PC-9 (cell line): ENCODE data around the gene CPA4. TPM values are rescaled to one million over a fixed set of nuclear protein-coding genes. Genes with fewer than 3 reads are reported as not detected.

ENCODE experiments used
- BruUV-seq: library from RNA; stranded (reverse); fragments of 400-500 nt; replicated peaks from 2 replicates; lab custom pipeline; 2021; lab: Mats Ljungman, UMichigan
- CTCF ChIA-PET: fragments of 300-600 bp; sonication (Branson Sonifier 250); formaldehyde crosslinking; loops from one replicate; lab custom pipeline; 2022; ENCODE audit warnings: antibody characterized with exemption; lab: Charles Lee
- POLR2A ChIA-PET: fragments of 300-600 bp; sonication (Branson Sonifier 250); formaldehyde crosslinking; loops from one replicate; lab custom pipeline; 2022; ENCODE audit warnings: antibody characterized with exemption; ENCODE audit not compliant: unreplicated experiment; lab: Charles Lee
- DNase-seq, 2 experiments: peaks; one replicate each; pipeline versions ENCODE4 v3.0.0 to v3.0.0-alpha.2; 2015 to 2022; ENCODE audit warnings: mixed read lengths in 1 of 2
- H2AFZ ChIP-seq: fragments of 200-600 bp; sonication (generic); 2 replicates; pipeline ENCODE4 v1.8.1; 2017; ENCODE audit warnings: antibody characterized with exemption
- H3F3A ChIP-seq: fragments of 200-600 bp; sonication (generic); 2 replicates; pipeline ENCODE4 v1.8.1; 2017; ENCODE audit warnings: antibody characterized with exemption, mild to moderate bottlenecking, low read depth; ENCODE audit not compliant: insufficient read depth
- H3K27ac ChIP-seq: fragments of 200-600 bp; sonication (generic); 2 replicates; pipeline ENCODE4 v1.6.1; 2016; ENCODE audit warnings: mixed run types
- H3K27me3 ChIP-seq: fragments of 200-600 bp; sonication (generic); 2 replicates; pipeline ENCODE4 v1.6.1; 2016; ENCODE audit warnings: low read depth, mixed run types; ENCODE audit not compliant: insufficient read depth
- H3K36me3 ChIP-seq: fragments of 200-600 bp; sonication (generic); 2 replicates; pipeline ENCODE4 v1.6.1; 2016; ENCODE audit warnings: low read depth, mixed run types
- H3K4me1 ChIP-seq: fragments of 200-600 bp; sonication (generic); replicated peaks from 2 replicates; pipeline ENCODE4 v1.6.1; 2016; ENCODE audit warnings: mixed run types; ENCODE audit not compliant: insufficient read depth
- H3K4me2 ChIP-seq: fragments of 200-600 bp; sonication (generic); 2 replicates; pipeline ENCODE4 v1.6.1; 2017; ENCODE audit warnings: mixed run types
- H3K4me3 ChIP-seq: fragments of 200-600 bp; sonication (generic); 2 replicates; pipeline ENCODE4 v1.6.1; 2016; ENCODE audit warnings: mixed run types
- H3K79me2 ChIP-seq: fragments of 200-600 bp; sonication (generic); 2 replicates; pipeline ENCODE4 v1.6.1; 2017; ENCODE audit warnings: low read depth, mixed run types
- H3K9me2 ChIP-seq: fragments of 200-600 bp; sonication (generic); 2 replicates; pipeline ENCODE4 v1.8.1; 2017; ENCODE audit warnings: mild to moderate bottlenecking; ENCODE audit not compliant: insufficient read depth
- H3K9me3 ChIP-seq: fragments of 200-600 bp; sonication (generic); 2 replicates; pipeline ENCODE4 v1.8.1; 2016; ENCODE audit warnings: low read depth; ENCODE audit not compliant: insufficient read depth
- H4K20me1 ChIP-seq: fragments of 200-600 bp; sonication (generic); 2 replicates; pipeline ENCODE4 v1.8.1; 2017; ENCODE audit not compliant: insufficient read depth
- EZH2 ChIP-seq: fragments of 200-600 bp; sonication (generic); IDR thresholded peaks from 2 replicates; pipeline ENCODE4 v1.8.0; 2017; ENCODE audit warnings: antibody characterized with exemption, low read depth
- intact Hi-C: fragments of 100-400 bp; cut with micrococcal nuclease; formaldehyde crosslinking; loops from one replicate; pipeline ENCODE4 v1.10.0; 2022; ENCODE audit not compliant: unreplicated experiment
- total RNA-seq: library from RNA; stranded (reverse); gene quantifications from 2 replicates; pipeline ENCODE4 v1.2.3, GENCODE V29; 2021
- TF ChIP-seq, protein P1 (sequence below): fragments of 200-600 bp; sonication (generic); conservative IDR thresholded peaks from 2 replicates; pipeline ENCODE4 v1.6.1; 2017; ENCODE audit warnings: mixed run types, antibody characterized with exemption, mild to moderate bottlenecking, moderate library complexity

The CPA4 gene
- total RNA-seq, 1 experiment from 2014 or later: 9.8 TPM

DNA sequence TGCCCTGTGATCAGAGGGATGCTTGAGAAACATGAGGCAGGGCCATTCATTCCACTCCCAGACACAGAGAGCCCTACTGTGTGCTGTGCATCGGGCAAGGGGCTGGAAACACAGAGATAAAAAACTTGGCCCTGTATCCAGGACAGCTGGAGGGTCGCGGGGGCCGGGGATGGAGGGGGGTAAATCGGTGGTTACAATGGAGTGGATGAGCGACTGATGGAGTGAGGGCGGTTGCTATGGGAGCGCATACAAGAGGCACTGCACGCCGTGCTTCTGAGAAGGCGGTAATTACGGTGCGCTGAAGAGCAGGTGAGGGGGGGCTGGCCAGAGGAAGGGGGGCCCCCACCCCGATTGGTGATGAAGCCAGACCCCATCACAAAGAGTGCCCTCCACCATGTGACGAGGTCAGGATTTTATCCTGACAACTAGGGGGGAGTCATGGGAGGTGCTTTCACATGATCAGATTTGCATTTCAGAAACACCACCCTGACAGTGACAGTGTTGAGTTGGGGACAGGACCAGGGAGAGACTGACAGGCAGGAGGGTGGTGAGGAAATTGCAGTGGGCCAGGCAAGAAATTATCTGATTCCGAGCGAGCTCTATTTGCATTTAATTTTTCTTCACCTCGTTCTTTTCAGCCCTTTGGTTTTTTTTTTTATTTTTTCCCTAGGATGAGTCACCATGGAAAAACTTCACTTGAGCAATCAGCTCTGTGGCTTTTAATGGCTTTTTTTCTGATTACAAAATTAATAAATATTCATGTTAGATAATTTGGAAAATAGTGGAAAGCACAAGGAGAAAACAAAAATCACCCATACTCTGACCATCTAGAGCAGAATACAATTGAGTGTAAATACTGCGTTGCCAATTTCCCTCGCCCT, 59.5 kb downstream of the CPA4 start:
- Histone ChIP-seq H3K4me3 (no peak overlapping the region), H3K36me3 (no peaks in the 10 kb centered on the region), H3K27me3 (no peaks in the 10 kb centered on the region), H3K27ac (no peak overlapping the region), H3F3A (peaks cover 30% of the 10 kb centered on the region), H3K9me2 (no peaks in the 10 kb centered on the region), H2AFZ (no peak overlapping the region), H4K20me1 (no peaks in the 10 kb centered on the region), H3K9me3 (no peaks in the 10 kb centered on the region), H3K79me2 (no peaks in the 10 kb centered on the region), H3K4me2 (peak overlapping the region; percentile 55), H3K4me1 (peaks cover 66% of the 10 kb centered on the region)
- TF ChIP-seq, protein P1, sequence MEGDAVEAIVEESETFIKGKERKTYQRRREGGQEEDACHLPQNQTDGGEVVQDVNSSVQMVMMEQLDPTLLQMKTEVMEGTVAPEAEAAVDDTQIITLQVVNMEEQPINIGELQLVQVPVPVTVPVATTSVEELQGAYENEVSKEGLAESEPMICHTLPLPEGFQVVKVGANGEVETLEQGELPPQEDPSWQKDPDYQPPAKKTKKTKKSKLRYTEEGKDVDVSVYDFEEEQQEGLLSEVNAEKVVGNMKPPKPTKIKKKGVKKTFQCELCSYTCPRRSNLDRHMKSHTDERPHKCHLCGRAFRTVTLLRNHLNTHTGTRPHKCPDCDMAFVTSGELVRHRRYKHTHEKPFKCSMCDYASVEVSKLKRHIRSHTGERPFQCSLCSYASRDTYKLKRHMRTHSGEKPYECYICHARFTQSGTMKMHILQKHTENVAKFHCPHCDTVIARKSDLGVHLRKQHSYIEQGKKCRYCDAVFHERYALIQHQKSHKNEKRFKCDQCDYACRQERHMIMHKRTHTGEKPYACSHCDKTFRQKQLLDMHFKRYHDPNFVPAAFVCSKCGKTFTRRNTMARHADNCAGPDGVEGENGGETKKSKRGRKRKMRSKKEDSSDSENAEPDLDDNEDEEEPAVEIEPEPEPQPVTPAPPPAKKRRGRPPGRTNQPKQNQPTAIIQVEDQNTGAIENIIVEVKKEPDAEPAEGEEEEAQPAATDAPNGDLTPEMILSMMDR: no peak
- TF ChIP-seq EZH2: no peak
- BruUV-seq: no TSS peak
- DNase-seq: peak in 1 of 2 experiments; percentile 72
- ChIA-PET POLR2A (no interaction called here), CTCF (no interaction called here)
- intact Hi-C loops: no loop called here

DNA sequence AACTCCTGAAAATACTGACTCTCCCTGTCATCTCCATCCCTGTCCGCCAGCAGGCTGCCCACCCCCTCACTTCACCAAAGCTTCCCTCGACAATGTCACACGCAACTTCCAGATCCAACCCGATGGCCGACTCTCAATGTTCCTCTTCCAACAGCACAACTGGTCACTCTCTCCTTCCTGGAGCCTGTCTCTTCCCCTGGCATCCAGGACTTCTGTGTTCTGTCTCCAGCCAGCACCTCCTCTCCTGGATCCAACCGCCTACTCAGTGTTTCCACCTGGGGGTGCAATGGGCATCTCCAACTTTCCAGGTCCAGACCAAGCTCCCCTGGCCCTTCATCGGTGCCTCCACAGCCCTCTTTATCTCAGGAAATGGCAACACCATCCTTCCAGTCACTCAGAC, 60.2 kb downstream of the CPA4 start:
- intact Hi-C loops: no loop called here
- Histone ChIP-seq H3K9me3 (no peaks in the 10 kb centered on the region; the same call in 1 of the 2 replicates), H3K4me2 (no peak overlapping the region), H3K36me3 (no peaks in the 10 kb centered on the region), H3F3A (peaks cover 33% of the 10 kb centered on the region), H3K27me3 (no peaks in the 10 kb centered on the region), H3K79me2 (no peaks in the 10 kb centered on the region), H2AFZ (no peak overlapping the region), H3K4me1 (peaks cover 72% of the 10 kb centered on the region), H3K9me2 (no peaks in the 10 kb centered on the region), H3K27ac (no peak overlapping the region), H4K20me1 (no peaks in the 10 kb centered on the region), H3K4me3 (no peak overlapping the region)
- no peak for TF ChIP-seq EZH2
- TF ChIP-seq, protein P1: no peak
- CTCF ChIA-PET: no interaction called here
- DNase-seq: peak in 1 of 2 experiments; percentile 21
- no TSS peak for BruUV-seq
- POLR2A ChIA-PET: no interaction called here

DNA sequence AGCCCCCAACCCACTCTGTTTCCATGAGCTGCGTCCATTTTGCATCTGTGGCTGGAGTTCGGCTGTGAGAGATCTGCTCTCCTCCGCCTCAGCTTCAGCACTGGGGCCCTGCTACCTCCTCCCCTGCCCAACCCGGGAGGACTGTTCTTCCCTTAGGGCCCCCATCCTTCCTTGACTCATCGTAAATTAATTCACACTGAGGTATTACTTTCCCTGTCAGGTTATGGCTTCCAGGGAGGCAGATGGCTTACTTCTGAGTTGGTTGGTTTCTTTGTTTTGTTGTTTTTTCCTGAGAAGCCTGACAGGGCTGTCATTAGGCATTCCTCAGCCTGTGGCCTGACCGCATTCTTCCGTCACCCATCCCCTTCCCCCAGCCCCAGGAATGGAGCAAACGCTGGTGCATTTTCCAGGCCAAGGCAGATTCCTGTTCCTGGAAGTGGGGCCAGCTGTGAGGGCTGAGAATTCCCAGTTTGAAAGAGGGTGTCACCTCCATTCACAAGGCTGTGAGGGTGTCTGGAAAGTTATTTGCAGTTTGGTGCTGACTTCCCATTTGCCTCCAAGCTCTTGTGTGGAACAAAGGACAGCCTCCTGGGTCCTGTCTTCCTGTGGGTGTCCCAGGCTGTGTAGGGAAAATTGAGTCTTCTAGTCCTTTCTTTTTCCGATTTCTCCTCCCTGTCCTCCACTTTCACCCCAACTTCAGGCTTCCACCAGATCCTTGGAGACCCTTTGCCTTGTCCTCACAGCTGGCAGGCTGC, 63.3 kb downstream of the CPA4 start:
- H3K27ac ChIP-seq: peak overlapping the region; percentile 75
- H3K9me3 ChIP-seq: peaks cover 6% of the 10 kb centered on the region; the same call in 1 of the 2 replicates
- no peak for TF ChIP-seq EZH2
- TF ChIP-seq, protein P1: no peak
- H3K4me2 ChIP-seq: peak overlapping the region; percentile 75
- H3K4me1 ChIP-seq: peaks cover 69% of the 10 kb centered on the region
- no peaks in the 10 kb centered on the region for H3K27me3 ChIP-seq
- H4K20me1 ChIP-seq: no peaks in the 10 kb centered on the region
- ChIA-PET POLR2A (interaction anchor here (0.6 to 1.0 kb wide), 3 partner anchors 60 to 143 kb away, joined by 3 to 5 read pairs (median 3); no protein-coding TSS in a partner anchor), CTCF (no interaction called here)
- no peaks in the 10 kb centered on the region for H3K79me2 ChIP-seq
- peak overlapping the region; percentile 21; the same call in 1 of the 2 replicates for H3K4me3 ChIP-seq
- H3K36me3 ChIP-seq: no peaks in the 10 kb centered on the region
- intact Hi-C loops: loop anchor here (1.0 to 2.0 kb wide), 7 partner anchors 33 to 283 kb away; partner anchors contain the start of gene TMEM209
- peak; percentile 93 to 99 for DNase-seq
- peak overlapping the region; percentile 36; the same call in 1 of the 2 replicates for H2AFZ ChIP-seq
- peaks cover 37% of the 10 kb centered on the region for H3F3A ChIP-seq
- H3K9me2 ChIP-seq: no peaks in the 10 kb centered on the region
- no TSS peak for BruUV-seq
